ENCODE results near the gene SEMA4G.

SEMA4G gene

DNA sequence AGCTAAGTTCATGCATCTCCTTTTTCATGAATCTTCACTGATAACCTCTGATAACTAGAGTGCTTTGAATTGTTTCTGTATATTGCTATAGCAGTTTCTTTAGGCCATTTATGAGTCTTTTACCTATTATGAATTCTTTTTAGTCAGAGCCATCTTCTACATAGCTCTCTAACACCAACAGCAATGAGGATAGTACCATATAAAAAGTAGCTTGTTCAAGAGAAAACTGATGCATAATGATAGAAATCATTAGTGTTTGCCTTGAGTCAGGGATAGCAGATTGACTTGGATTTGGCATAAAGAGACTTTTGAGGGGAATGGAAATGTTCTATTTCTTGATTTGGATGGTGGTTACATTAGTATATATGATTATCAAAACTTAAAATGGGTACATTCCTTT, 25.8 kb upstream of the SEMA4G start:
- TF ChIP-seq YY1 (IDR thresholded peaks at IDR 0.05; ENCODE audit: low read depth) = no peak
- no peak for TF ChIP-seq CREB1 (IDR thresholded peaks at IDR 0.05; ENCODE audit: low read depth)
- TF ChIP-seq, protein P1, sequence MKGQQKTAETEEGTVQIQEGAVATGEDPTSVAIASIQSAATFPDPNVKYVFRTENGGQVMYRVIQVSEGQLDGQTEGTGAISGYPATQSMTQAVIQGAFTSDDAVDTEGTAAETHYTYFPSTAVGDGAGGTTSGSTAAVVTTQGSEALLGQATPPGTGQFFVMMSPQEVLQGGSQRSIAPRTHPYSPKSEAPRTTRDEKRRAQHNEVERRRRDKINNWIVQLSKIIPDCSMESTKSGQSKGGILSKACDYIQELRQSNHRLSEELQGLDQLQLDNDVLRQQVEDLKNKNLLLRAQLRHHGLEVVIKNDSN (IDR thresholded peaks at IDR 0.05) = no peak
- TF ChIP-seq ZBTB7A (IDR thresholded peaks at IDR 0.05; ENCODE audit: low read depth) = no peak
- no peak for TF ChIP-seq TEAD4 (IDR thresholded peaks at IDR 0.05)
- TF ChIP-seq CEBPB (IDR thresholded peaks at IDR 0.05) = no peak
- no peak for TF ChIP-seq NFIC (IDR thresholded peaks at IDR 0.05)
- TF ChIP-seq EGR1 (IDR thresholded peaks at IDR 0.05) = no peak
- no peak for TF ChIP-seq EP300 (IDR thresholded peaks at IDR 0.05; ENCODE audit: borderline replicate concordance)
- TF ChIP-seq, protein P2, sequence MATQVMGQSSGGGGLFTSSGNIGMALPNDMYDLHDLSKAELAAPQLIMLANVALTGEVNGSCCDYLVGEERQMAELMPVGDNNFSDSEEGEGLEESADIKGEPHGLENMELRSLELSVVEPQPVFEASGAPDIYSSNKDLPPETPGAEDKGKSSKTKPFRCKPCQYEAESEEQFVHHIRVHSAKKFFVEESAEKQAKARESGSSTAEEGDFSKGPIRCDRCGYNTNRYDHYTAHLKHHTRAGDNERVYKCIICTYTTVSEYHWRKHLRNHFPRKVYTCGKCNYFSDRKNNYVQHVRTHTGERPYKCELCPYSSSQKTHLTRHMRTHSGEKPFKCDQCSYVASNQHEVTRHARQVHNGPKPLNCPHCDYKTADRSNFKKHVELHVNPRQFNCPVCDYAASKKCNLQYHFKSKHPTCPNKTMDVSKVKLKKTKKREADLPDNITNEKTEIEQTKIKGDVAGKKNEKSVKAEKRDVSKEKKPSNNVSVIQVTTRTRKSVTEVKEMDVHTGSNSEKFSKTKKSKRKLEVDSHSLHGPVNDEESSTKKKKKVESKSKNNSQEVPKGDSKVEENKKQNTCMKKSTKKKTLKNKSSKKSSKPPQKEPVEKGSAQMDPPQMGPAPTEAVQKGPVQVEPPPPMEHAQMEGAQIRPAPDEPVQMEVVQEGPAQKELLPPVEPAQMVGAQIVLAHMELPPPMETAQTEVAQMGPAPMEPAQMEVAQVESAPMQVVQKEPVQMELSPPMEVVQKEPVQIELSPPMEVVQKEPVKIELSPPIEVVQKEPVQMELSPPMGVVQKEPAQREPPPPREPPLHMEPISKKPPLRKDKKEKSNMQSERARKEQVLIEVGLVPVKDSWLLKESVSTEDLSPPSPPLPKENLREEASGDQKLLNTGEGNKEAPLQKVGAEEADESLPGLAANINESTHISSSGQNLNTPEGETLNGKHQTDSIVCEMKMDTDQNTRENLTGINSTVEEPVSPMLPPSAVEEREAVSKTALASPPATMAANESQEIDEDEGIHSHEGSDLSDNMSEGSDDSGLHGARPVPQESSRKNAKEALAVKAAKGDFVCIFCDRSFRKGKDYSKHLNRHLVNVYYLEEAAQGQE (IDR thresholded peaks at IDR 0.05; ENCODE audit: low read depth) = no peak
- TF ChIP-seq, protein P3, sequence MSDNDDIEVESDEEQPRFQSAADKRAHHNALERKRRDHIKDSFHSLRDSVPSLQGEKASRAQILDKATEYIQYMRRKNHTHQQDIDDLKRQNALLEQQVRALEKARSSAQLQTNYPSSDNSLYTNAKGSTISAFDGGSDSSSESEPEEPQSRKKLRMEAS (IDR thresholded peaks at IDR 0.05) = no peak
- no peak for TF ChIP-seq FOXM1 (IDR thresholded peaks at IDR 0.05; ENCODE audit: borderline replicate concordance, low read depth)
- no peak for TF ChIP-seq TAF1 (IDR thresholded peaks at IDR 0.05; ENCODE audit: low read depth)
- TF ChIP-seq RAD21 (IDR thresholded peaks at IDR 0.05; ENCODE audit: low read depth) = no peak

DNA sequence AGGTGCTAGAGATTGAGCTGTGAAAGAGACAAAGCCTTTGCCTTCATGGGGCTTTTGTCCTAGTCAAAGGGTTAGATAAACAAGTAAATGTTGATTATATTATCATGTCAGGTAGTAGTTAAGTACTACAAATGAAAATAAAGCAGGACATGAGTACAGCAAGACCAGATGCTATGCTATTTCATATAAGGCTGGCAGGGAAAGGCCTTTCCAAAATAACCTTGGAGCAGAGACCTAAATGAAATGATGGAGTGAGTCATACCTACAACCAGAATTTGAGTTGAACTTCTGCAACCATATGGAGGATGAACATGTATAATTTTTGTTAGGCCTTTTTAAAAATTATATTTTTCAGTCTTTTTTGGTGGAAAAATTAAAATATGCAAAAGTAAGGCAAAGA, 23.6 kb upstream of the SEMA4G start:
- no peak for TF ChIP-seq ZBTB7A (IDR thresholded peaks at IDR 0.05; ENCODE audit: low read depth)
- TF ChIP-seq EP300 (IDR thresholded peaks at IDR 0.05; ENCODE audit: borderline replicate concordance) = no peak
- TF ChIP-seq RAD21 (IDR thresholded peaks at IDR 0.05; ENCODE audit: low read depth) = no peak
- TF ChIP-seq, protein P3 (IDR thresholded peaks at IDR 0.05) = no peak
- no peak for TF ChIP-seq NFIC (IDR thresholded peaks at IDR 0.05)
- TF ChIP-seq EGR1 (IDR thresholded peaks at IDR 0.05) = no peak
- TF ChIP-seq FOXM1 (IDR thresholded peaks at IDR 0.05; ENCODE audit: borderline replicate concordance, low read depth) = no peak
- TF ChIP-seq, protein P2 (IDR thresholded peaks at IDR 0.05; ENCODE audit: low read depth) = no peak
- TF ChIP-seq CREB1 (IDR thresholded peaks at IDR 0.05; ENCODE audit: low read depth) = no peak
- TF ChIP-seq CEBPB (IDR thresholded peaks at IDR 0.05) = no peak
- no peak for TF ChIP-seq TCF12 (IDR thresholded peaks at IDR 0.05; ENCODE audit: low read depth)
- no peak for TF ChIP-seq TEAD4 (IDR thresholded peaks at IDR 0.05)
- TF ChIP-seq YY1 (IDR thresholded peaks at IDR 0.05; ENCODE audit: low read depth) = no peak
- TF ChIP-seq TAF1 (IDR thresholded peaks at IDR 0.05; ENCODE audit: low read depth) = no peak
- TF ChIP-seq, protein P1 (IDR thresholded peaks at IDR 0.05) = no peak

DNA sequence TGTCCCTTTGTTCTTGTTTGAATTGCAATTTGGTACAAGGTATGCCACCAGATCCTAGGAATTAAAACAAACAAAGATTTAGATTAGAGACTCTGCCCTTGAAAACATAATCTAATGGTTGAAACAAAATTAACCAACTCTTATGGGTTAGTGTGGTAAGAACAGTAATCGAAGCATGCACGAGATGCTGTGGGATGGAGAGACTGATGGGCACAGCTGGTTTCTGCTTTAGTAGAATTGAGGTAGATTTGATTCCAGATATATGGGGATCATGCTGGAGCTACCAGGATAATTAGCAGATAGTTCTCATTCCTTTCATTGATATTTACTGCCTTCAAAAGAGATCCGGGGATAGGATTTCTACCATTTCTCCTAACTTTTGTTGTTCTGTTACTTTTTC, 20.4 kb upstream of the SEMA4G start:
- TF ChIP-seq TAF1 (IDR thresholded peaks at IDR 0.05; ENCODE audit: low read depth) = no peak
- TF ChIP-seq CEBPB (IDR thresholded peaks at IDR 0.05) = no peak
- TF ChIP-seq, protein P2 (IDR thresholded peaks at IDR 0.05; ENCODE audit: low read depth) = no peak
- TF ChIP-seq RAD21 (IDR thresholded peaks at IDR 0.05; ENCODE audit: low read depth) = no peak
- TF ChIP-seq ZBTB7A (IDR thresholded peaks at IDR 0.05; ENCODE audit: low read depth) = no peak
- TF ChIP-seq CREB1 (IDR thresholded peaks at IDR 0.05; ENCODE audit: low read depth) = no peak
- TF ChIP-seq, protein P3 (IDR thresholded peaks at IDR 0.05) = no peak
- no peak for TF ChIP-seq NFIC (IDR thresholded peaks at IDR 0.05)
- TF ChIP-seq YY1 (IDR thresholded peaks at IDR 0.05; ENCODE audit: low read depth) = no peak
- no peak for TF ChIP-seq TCF12 (IDR thresholded peaks at IDR 0.05; ENCODE audit: low read depth)

DNA sequence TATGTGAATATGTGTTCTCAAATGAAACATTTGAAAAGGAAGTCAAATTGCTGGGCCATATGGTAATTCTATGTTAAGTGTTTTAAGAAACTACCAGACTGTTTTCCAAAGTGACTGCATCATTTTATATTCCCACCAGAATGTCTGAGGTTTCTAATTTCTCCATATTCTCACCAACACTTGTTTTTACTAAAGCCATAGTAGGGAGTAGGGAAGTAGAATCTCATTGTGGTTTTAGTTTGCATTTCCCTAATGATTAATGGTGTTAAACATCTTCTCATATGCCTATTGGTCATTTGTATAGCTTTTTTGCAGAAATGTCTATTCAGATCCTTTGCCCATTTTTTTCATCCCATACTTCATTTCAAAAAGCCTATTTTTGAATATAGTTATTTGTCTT, 9.1 kb upstream of the SEMA4G start:
- TF ChIP-seq CEBPB (IDR thresholded peaks at IDR 0.05) (no peak), EP300 (IDR thresholded peaks at IDR 0.05; ENCODE audit: borderline replicate concordance) (no peak), ZBTB7A (IDR thresholded peaks at IDR 0.05; ENCODE audit: low read depth) (no peak), TAF1 (IDR thresholded peaks at IDR 0.05; ENCODE audit: low read depth) (no peak), NFIC (IDR thresholded peaks at IDR 0.05) (no peak), CREB1 (IDR thresholded peaks at IDR 0.05; ENCODE audit: low read depth) (no peak), YY1 (IDR thresholded peaks at IDR 0.05; ENCODE audit: low read depth) (no peak), RAD21 (IDR thresholded peaks at IDR 0.05; ENCODE audit: low read depth) (no peak), TEAD4 (IDR thresholded peaks at IDR 0.05) (no peak), FOXM1 (IDR thresholded peaks at IDR 0.05; ENCODE audit: borderline replicate concordance, low read depth) (no peak), TCF12 (IDR thresholded peaks at IDR 0.05; ENCODE audit: low read depth) (no peak), EGR1 (IDR thresholded peaks at IDR 0.05) (no peak)
- TF ChIP-seq, protein P1 (IDR thresholded peaks at IDR 0.05) = no peak
- TF ChIP-seq, protein P2 (IDR thresholded peaks at IDR 0.05; ENCODE audit: low read depth) = no peak
- TF ChIP-seq, protein P3 (IDR thresholded peaks at IDR 0.05) = no peak
